Left renal cortex interstitium (tissue), 4 donors: ENCODE results near the gene BCAS3. TPM values are rescaled to one million over a fixed set of nuclear protein-coding genes. Genes with fewer than 3 reads are reported as not detected.

ENCODE experiments used
- DNase-seq, 4 donors: peaks; one replicate each; pipeline ENCODE4 v3.0.0-alpha.2; 2013; ENCODE audit warnings: low read depth in 4 of 4, low spot score in 2 of 4, missing footprints in 1 of 4
- polyA plus RNA-seq, 4 donors: library from polyadenylated mRNA; unstranded; fragments of 120-200 nt; gene quantifications; one replicate each; pipeline ENCODE4 v1.2.1, GENCODE V29; 2013; ENCODE audit not compliant: insufficient read length in 4 of 4

Gene BCAS3
- polyA plus RNA-seq, 4 donors = 28.0 to 30.8 (median 29.6) TPM

- DNase-seq = no peak
Observed at GRCh38 chr17:61323909-61324868, 646.5 kb downstream of the BCAS3 start.

- no peak for DNase-seq
Observed at GRCh38 chr17:61324950-61325349, 647.3 kb downstream of the BCAS3 start.

GRCh38 chr17:61325382-61326073, 647.9 kb downstream of the BCAS3 start:
- DNase-seq = no peak

DNA sequence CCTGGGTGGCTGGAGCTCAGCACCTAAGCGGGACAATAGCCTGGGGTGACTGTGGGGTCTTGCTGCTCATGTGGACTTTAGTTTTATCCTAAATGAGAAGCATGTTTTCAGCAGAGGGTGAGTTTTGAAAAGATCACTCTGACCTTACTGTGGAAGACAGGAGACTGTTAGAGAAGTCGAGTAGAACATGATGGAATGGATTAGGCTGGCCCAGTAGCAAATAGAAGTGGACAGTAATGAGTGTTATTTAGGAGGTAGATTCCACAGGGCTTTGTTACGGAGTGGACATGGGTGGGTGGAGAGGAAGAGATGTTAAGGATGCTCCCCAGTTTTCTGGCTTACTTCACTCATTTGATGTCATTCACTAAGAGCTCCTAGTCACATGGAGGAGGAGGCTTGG, 648.7 kb downstream of the BCAS3 start:
- no peak for DNase-seq

DNA sequence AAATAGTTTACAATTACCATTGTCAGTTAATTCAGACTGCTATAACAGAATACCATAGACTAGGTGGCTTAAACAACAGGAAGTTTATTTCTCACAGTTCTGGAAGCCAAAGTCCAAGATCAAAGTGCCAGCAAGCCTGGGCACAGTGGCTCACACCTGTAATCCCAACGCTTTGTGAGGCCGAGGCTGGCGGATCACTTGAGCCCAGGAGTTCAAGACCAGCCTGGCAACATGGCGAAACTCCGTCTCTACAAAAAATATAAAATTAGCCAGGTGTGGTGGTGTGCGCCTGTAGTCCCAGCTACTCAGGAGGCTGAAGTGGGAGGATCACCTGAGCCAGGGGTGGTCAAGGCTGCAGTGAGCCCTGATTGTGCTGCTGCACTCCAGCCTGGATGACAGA, 650.7 kb downstream of the BCAS3 start:
- no peak for DNase-seq

DNA sequence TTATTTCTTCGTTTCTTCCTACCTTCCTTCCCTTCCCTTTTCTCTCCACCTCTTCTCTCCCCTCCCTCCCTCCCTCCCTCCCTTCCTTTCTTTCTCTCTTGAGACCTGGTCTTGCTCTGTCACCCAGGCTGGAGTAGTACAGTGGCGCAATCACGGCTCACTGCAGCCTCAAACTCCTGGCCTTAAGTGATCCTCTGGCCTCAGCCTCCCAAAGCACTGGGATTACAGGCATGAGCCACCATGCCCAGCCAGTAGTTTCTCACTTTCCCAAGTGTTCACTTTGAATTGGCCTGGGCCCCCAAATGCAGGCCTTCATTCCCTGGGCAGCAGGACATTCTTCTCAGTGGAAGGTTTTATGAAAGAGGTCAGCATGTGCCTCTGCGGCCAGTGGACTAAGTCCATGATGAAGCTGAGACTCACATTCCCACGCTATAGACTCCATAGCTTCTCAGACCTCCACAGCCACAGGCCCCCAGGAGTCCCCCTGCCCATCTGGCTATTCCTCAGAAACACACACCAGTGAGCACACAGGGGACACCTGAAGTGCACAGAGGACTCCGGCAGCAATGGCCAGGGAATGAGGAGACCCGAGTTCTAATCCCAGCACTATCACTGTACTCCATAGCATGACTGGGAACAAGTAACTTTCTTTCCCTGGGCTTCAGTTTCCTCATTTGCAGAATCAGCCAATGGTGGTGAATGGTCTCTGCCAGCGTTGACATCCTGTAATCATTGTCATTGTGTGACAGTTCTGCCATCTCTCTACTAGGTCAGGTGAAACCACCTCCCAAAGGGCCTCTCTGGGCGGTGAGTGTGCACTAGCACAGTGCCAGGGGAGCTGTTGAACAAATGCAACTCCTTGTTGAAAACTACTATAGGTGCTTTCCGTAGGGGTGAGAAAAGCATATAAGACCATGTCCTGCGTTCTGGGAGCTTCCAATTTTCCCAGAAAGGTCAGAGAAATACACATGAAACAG, 652.8 kb downstream of the BCAS3 start:
- DNase-seq = no peak

- DNase-seq = no peak
Observed at GRCh38 chr17:61331178-61331577, 653.5 kb downstream of the BCAS3 start.

DNA sequence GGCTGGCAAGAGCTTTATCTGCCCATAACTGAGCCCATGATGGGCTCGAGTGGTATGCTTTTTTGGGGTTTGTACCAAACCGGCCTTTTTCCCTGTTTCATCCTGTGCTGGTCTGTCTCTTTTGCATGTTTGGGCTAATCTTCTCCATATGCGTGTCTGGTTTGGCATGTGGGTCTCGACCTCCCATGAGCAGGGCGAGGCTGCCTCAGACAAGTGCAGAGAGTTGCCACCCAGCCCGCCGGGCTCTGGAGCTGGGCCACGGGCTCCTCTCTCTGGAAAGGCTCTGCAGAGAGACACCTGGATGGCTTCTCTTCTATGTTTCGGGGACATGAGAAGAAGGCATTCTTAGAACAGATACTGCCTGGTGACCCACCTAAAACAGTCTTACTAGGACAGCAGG, 654.2 kb downstream of the BCAS3 start:
- no peak for DNase-seq

DNA sequence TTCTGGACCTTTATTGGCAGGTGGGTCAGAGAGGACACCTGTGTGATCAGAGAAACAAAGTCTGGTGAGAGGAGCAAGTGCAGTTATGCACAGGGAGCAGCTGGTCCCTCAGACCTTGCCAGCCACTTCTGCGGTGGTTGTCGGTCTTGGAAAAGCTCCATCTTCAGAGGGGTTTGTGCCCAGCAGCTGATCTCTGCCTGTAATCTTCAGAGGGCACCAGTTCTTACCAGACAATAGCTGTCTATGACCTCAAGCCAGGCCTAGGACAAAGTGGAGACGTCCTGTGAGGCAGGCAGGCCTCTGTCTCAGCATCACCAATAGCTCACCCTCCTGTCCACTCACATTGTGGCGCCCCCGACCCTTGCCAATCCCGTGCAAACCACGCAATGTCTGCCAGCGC, 655.5 kb downstream of the BCAS3 start:
- DNase-seq = no peak

- no peak for DNase-seq
Observed at GRCh38 chr17:61334673-61335072, 657.0 kb downstream of the BCAS3 start.

GRCh38 chr17:61335105-61335844, 657.6 kb downstream of the BCAS3 start:
- DNase-seq = no peak

DNA sequence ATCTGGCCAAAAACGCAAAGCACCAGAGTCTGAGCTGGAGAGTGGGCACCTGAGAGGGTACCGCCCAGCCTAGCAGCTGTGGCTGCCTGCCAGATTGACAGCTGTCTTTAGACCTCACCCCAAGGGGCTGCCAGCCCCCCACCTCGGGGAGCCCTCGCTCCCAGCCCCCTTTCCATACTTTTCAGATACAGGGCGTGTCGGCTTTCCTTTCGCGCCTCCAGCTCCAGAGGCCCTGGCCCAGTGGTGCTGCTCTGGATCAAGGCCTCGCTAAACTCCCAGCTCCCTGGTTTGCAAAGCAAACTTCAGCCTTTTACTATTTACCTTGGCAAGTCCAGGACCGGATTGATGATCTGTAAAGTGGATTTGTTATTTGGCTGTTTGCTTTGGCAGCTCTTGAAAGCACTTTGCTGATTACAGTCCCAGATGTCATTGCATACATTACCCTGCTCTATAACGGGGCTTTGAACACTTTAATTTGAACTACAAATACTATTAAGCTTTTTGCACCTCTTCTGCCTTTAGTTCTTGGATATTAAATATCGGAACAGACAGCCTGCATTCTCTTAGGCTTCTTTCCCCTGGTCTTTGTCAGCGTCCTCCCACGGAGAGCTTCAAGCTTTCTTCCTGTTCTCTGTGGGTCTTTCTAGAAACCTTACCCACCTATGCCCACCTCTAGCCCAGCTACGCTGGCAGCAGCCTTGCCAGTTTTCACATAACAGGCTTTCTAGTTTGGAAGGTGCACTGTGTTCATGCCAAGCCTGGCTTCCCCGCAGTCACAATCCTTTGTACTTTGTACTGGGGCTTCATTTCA, 658.4 kb downstream of the BCAS3 start:
- DNase-seq = no peak

- DNase-seq = no peak
Observed at GRCh38 chr17:61337290-61337689, 659.6 kb downstream of the BCAS3 start.

- DNase-seq = no peak
Observed at GRCh38 chr17:61338000-61338798, 660.5 kb downstream of the BCAS3 start.

- no peak for DNase-seq
Observed at GRCh38 chr17:61338874-61339478, 661.3 kb downstream of the BCAS3 start.

- no peak for DNase-seq
Observed at GRCh38 chr17:61340431-61341209, 663.0 kb downstream of the BCAS3 start.

- DNase-seq = no peak
Observed at GRCh38 chr17:61343576-61343975, 665.9 kb downstream of the BCAS3 start.
